ENCODE measurements around the gene STON1. TPM values are rescaled to one million over a fixed set of nuclear protein-coding genes. Genes with fewer than 3 reads are reported as not detected.

The STON1 gene
- polyA plus RNA-seq, 2 of the 4 experiments (the other 2 are of a cell fraction), result 0.88 to 1.0 TPM

GRCh38 chr2:48483916-48484315, 46.0 kb upstream of the STON1 start (continued):
- TF ChIP-seq, protein P1, sequence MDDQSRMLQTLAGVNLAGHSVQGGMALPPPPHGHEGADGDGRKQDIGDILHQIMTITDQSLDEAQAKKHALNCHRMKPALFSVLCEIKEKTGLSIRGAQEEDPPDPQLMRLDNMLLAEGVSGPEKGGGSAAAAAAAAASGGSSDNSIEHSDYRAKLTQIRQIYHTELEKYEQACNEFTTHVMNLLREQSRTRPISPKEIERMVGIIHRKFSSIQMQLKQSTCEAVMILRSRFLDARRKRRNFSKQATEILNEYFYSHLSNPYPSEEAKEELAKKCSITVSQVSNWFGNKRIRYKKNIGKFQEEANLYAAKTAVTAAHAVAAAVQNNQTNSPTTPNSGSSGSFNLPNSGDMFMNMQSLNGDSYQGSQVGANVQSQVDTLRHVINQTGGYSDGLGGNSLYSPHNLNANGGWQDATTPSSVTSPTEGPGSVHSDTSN (IDR thresholded peaks at IDR 0.05), result no peak
- no peak for TF ChIP-seq PHF8 (IDR thresholded peaks at IDR 0.05; ENCODE audit: borderline replicate concordance, low read depth)

- H3K4me3 ChIP-seq, result no peak overlapping the region
- H3K9me3 ChIP-seq, result no peaks in the 10 kb centered on the region
- ATAC-seq (no peak), FAIRE-seq (no peak), DNase-seq (ENCODE audit: low read depth in 1 of 2, low spot score in 1 of 2) (no peak)
- CTCF ChIA-PET, result interaction anchor here (2.5 kb wide), 1 partner anchor 18 kb away, joined by 12 read pairs; no protein-coding TSS in a partner anchor
- no peak overlapping the region for H3K27ac ChIP-seq
- H3K4me2 ChIP-seq, result no peak overlapping the region
- WGBS (ENCODE audit: missing lambda C conversion rate), result 96% methylated on average over 3 of the region's 3 CpGs
- POLR2A ChIA-PET, result no interaction called here
- H3K4me1 ChIP-seq, result no peaks in the 10 kb centered on the region
- TF ChIP-seq SREBF2 (IDR thresholded peaks at IDR 0.05) (no peak), KDM1A (IDR thresholded peaks at IDR 0.05; ENCODE audit: low read depth) (no peak), HOXA7 (CRISPR knock-in tag; IDR thresholded peaks at IDR 0.05) (no peak), RFX5 (IDR thresholded peaks at IDR 0.05) (no peak), REST (IDR thresholded peaks at IDR 0.05) (no peak), FOSL2 (IDR thresholded peaks at IDR 0.05) (no peak), FOSL2 (CRISPR knock-in tag; IDR thresholded peaks at IDR 0.05) (no peak), CHD2 (IDR thresholded peaks at IDR 0.05; ENCODE audit: low read length, partially characterized antibody) (no peak)
Observed at GRCh38 chr2:48488545-48488944, 41.4 kb upstream of the STON1 start.

DNA sequence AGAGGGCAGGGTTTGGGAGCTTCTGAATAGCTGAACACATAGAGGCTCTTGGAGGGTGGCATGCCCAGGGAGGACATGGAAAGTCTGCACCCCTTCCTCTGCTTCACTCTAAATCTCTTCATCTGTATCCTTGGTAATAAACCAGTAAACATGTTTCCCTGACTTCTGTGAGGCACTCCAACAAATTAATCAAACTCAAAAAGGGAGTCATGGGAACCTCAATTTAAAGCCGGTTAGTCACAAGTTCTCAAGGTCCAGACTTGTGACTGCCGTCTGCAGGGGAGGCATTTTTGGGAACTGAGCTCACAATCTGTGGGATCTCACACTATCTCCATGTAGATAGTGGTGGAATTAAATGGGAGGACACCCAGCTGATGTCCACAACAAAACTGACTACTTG, 33.1 kb upstream of the STON1 start:
- WGBS (ENCODE audit: missing lambda C conversion rate), result 84% methylated on average over 2 of the region's 2 CpGs
- DNase-seq (ENCODE audit: low read depth in 1 of 2, low spot score in 1 of 2), result no peak
- peak in 1 of 2 experiments; percentile 40; a peak in 2 of 6 replicates for ATAC-seq
- H3K4me3 ChIP-seq, result no peak overlapping the region
- ChIA-PET POLR2A (no interaction called here), CTCF (no interaction called here)
- no peak for FAIRE-seq
- TF ChIP-seq E2F6 (IDR thresholded peaks at IDR 0.05; ENCODE audit: borderline replicate concordance, low read depth), result no peak
- TF ChIP-seq ESRRA (IDR thresholded peaks at IDR 0.05; ENCODE audit: borderline replicate concordance, low read length), result no peak
- no peak for TF ChIP-seq TP53 (CRISPR knock-in tag; IDR thresholded peaks at IDR 0.05)
- no peak for TF ChIP-seq HDAC2 (IDR thresholded peaks at IDR 0.05)
- TF ChIP-seq FOXS1 (CRISPR knock-in tag; IDR thresholded peaks at IDR 0.05), result no peak
- no peak for TF ChIP-seq TFCP2L1 (CRISPR knock-in tag; IDR thresholded peaks at IDR 0.05)
- H3K4me2 ChIP-seq, result no peak overlapping the region
- H3K9me3 ChIP-seq, result no peaks in the 10 kb centered on the region
- no peaks in the 10 kb centered on the region for H3K4me1 ChIP-seq
- no peak overlapping the region for H3K27ac ChIP-seq

DNA sequence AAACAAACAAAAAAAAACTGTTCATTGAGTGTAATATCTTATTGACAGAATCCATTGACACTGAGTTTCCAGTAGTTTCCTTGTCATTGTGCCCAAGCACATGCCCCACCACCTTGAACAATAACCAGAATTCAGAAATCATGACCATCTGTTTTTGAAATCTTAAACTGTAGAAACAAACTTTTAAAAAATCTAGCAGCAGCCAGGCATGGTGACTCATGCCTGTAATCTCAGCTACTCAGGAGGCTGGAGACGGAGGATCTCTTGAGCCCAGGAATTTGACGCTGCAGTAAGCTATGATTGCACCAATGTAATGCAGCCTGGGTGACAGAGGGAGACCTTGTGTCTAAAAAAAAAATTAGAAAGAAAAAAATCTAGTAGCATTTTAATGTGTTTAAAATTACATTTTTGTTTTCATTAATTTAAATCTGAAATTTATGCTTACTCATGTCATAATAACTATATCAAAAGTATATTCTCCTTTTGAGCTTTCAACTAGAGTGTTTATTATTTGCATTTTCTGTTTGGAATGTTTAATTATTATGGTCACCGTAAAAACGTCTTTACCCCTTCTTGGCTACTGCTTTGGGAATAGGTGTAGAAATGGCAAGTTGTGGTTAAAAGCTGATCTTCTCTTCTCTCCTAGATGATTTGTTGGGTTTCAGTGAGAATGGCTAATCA, 25.2 kb upstream of the STON1 start:
- ATAC-seq (0 out of 6 replicates have a peak, but pooled peaks of 1 of the 2 experiments have one; percentile 42), FAIRE-seq (no peak), DNase-seq (ENCODE audit: low read depth in 1 of 2, low spot score in 1 of 2) (peak in 1 of 2 experiments; percentile 21)
- ChIA-PET CTCF (interaction anchor here (0.8 to 0.9 kb wide), 2 partner anchors 25 to 34 kb away, joined by 3 read pairs; no protein-coding TSS in a partner anchor), POLR2A (no interaction called here)
- TF ChIP-seq HMGXB4 (CRISPR knock-in tag; IDR thresholded peaks at IDR 0.05; ENCODE audit: borderline replicate concordance), result no peak
- no peak for TF ChIP-seq FOSL2 (IDR thresholded peaks at IDR 0.05)
- TF ChIP-seq FOSL2 (CRISPR knock-in tag; IDR thresholded peaks at IDR 0.05), result 0 out of 2 replicates have a peak, but pooled peaks have one; percentile 25
- peak; percentile 37 for TF ChIP-seq MAFK (IDR thresholded peaks at IDR 0.05; ENCODE audit: partially characterized antibody)
- Histone ChIP-seq H3K9me3 (no peaks in the 10 kb centered on the region), H3K4me1 (peaks cover 14% of the 10 kb centered on the region), H3K27ac (no peak overlapping the region), H3K4me3 (no peak overlapping the region), H3K4me2 (no peak overlapping the region)
- 79% methylated on average over 4 of the region's 4 CpGs for WGBS (ENCODE audit: missing lambda C conversion rate)
